Germinal center (tissue), 1 donor: ENCODE data around the gene SFXN3.

ENCODE experiments used
- DNase-seq: peaks from one replicate; pipeline ENCODE4 v3.0.0; 2012; ENCODE audit warnings: mixed read lengths, low spot score

The SFXN3 gene, protein sequence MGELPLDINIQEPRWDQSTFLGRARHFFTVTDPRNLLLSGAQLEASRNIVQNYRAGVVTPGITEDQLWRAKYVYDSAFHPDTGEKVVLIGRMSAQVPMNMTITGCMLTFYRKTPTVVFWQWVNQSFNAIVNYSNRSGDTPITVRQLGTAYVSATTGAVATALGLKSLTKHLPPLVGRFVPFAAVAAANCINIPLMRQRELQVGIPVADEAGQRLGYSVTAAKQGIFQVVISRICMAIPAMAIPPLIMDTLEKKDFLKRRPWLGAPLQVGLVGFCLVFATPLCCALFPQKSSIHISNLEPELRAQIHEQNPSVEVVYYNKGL

DNA sequence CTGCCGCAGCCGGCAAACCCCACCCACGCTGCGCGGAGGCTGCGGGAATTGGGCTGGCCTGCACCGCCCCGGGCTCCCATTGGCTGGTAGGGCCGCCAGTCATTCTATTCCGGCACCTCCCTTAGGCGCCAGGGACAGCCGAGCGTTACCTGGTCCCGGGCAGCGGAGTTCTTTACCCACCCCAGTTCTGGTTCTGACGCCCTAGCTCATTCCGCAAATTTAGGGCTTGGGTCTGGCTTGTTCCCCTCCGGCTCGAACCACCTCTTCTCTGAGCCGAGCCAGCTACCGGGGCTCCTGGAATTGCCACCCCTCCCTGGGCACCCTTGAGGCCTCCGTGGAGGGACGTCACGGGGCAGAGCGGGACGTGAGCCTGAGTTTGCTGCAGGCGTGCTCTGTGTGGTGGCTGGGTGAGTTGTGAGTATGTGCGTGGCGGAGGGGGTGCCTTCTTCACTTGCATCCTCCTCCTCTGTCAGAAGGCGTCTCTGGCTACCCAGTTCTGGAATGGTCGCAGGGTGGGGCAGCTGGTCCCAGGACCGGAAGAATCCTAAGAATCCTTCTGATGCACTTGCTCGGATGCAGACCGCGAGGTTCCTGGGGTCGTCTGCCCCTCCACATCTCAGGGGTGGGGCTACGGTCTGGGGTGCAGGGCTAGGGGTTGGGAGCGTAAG, at the start of gene SFXN3, which contains the start of gene PDZD7:
TSS of gene SFXN3 (plus strand) at position 107 of the 668 bp plus-strand sequence. CDS start 3,461 bp downstream, outside the sequence.
TSS of gene PDZD7 (minus strand) at position 2 of the 668 bp plus-strand sequence. CDS start 910 bp downstream, outside the sequence.
- peak; percentile 98 for DNase-seq

DNA sequence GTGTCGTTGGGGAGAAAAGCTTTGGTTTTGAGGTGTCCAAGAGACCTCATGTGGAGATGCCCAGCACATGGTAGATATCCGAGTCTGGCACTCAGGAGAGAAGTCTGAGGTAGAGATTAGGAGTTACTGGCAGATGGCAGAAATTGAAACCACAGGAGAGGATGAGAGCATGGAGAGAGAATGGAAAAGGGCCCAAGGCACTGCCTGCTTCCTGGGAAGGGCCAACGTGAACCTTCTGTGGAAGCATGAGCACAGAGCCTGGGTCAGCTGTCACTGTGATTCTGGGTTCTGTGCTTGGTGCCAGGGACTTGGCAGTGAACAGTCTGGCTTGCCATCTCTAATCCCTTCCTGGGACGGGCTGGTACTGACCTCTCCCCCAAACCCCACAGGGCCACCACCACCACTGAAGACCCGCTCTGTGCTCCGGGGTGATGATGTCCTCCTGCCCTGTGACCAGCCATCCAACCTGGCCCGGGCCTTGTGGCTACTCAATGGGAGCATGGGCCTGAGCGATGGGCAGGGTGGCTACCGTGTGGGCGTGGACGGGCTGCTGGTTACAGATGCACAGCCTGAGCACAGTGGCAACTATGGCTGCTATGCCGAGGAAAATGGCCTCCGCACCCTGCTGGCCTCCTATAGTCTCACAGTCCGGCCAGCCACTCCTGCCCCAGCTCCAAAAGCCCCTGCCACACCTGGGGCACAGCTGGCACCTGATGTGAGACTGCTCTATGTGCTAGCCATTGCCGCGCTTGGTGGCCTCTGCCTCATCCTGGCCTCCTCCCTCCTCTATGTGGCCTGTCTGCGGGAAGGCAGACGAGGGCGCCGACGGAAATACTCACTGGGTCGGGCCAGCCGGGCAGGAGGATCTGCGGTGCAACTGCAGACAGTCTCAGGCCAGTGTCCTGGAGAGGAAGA, 47.9 kb upstream of the SFXN3 start:
- DNase-seq: no peak

DNA sequence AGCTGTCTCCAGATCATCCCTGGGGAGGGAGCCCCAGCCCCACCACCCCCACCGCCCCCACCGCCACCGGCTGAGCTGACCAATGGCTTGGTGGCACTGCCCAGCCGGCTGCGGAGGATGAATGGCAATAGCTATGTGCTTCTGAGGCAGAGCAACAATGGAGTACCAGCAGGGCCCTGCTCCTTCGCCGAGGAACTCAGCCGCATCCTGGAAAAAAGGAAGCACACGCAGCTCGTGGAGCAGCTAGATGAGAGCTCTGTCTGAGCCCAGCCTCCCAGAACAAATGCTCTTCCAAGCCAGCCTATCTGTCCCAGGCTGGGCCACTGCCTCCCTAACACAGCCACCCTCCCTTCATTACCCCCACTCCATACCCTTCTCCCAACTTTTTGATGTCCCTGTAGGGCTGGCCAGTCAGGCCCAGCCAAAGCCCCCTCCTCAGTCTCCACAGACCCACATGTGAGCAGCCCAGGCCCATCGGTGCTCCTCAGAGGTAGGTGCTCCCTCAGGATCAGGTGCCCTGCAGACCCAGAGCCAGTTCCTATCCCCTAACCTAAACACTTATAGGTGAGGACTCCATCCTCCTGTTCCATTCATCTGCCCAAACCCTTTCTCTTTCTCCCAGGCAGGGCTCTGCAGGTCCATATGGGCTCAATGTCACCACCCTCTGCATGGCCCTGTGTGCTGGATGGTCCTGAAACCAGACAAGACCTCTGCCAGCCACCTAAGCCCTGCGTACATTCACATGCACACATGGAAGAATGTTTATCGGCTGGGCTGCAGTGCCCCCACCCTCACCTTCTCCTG, 47.0 kb upstream of the SFXN3 start:
- DNase-seq: no peak

DNA sequence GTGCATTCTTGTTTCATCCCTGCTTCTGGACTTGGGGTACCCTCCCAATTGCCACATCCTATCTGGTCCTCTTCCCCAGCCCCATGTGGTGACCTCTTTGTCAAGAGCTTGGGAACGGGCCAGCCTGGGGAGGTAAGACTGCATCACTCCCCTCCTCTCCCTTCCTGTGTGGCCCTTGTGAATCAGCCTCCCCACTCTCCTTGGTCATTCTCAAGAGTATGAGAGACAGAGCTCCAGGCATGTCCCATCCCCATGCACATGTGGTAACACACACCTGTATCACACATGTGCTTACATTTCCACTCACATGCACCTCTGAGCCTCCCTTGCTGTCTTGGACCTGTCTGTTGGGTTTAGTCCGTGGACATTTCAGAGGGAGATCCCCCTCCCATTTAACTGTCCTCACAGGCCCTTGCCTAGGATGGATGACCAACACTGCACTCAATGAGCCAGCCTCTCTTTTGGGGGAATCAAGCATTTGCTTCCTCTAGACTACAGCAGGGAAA, 46.3 kb upstream of the SFXN3 start:
- DNase-seq: no peak

DNA sequence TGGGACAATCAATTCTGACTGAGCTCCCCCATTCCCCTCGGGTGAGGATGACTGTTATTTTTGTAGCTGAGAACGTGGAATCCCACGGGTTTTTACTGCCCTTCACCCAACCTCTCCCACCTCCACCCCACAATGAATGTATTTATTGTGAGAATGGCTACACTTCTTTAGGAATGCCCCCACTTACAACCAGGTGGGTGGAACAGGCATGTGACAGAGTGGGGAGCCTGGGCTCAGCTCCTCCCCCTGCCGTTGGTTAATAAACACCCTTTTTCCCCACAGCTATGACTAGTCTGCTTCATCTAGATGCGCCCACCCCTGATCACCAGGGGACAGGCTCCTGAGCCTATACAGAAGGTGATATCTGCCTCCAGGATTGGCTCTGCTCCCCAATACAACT, 45.7 kb upstream of the SFXN3 start:
- DNase-seq: no peak

DNA sequence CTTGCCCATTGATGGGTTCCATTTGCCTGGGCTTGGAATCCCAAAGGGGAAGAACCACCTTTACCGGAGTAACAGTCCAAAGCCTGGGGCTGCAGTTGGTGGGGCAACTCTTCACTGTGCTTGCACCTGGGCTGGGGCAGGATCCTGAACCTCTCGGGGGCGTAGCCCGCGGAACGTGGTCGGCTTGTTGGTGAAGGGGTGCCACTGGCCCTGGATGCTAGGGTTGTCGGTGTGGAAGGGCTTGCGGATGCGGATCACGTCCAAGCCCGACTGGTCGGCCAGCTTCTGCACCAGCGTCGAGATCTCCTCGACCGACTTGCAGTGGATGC, 44.4 kb upstream of the SFXN3 start:
- DNase-seq: no peak

DNA sequence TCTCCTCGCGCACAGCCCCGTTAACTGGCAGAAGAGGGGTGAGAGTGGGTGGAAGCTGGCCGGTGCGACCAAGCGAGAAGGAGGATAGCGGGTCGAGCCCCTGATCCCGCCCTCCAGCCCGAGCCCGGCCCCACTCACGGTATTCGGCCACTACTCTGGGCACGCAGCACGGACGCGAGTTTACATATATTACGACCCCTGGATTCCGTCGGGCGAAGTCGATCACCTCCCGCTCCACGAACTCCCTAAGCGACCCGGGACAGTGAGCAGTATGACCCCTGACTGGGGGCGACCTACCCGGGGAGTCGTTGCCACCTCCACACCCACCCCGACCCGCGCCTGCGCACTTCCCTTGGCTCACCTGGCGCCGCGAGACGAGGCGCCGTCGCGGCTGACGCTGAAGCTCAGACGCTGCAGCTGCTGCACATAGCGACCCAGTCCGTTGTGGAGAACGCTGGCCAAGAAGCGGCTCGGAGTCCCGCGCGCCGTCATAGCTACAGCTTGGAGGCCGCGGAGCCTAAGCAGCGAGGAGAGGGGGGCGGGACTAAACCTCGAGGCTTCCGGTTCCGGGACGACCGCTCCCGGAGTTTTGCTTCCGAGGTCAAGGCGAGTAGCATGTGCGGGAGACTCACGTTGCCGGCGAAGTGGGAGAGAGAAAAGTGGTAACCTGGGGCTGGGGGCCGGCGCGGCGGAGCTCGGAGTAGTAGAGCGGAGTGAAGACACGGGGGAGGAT, 43.9 kb upstream of the SFXN3 start, which contains the start of the genes MRPL43 and TWNK:
TSS of gene MRPL43 (minus strand) at position 546 of the 733 bp plus-strand sequence. CDS start at position 492, 54 bp downstream.
TSS of gene TWNK (plus strand) at position 592 of the 733 bp plus-strand sequence. CDS start 668 bp downstream, outside the sequence.
- DNase-seq: peak; percentile 86

DNA sequence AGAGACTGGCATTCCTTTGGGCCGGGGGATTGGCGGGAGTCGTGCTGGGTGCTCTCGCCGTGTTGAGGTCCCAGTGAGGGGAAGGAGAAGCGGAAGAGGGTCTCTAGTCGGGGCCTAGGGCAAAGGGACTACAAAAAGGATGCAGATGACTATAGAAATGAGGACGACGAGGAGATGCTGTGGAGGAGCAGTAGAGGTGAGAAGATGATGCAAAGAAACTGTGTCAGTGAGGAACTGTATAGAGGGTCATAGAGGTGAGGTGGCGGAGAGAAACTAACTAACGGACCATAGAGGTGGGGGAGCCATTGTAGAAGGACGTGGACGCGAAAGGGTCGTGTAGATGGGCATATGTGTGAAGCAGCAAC, 43.4 kb upstream of the SFXN3 start:
- no peak for DNase-seq

DNA sequence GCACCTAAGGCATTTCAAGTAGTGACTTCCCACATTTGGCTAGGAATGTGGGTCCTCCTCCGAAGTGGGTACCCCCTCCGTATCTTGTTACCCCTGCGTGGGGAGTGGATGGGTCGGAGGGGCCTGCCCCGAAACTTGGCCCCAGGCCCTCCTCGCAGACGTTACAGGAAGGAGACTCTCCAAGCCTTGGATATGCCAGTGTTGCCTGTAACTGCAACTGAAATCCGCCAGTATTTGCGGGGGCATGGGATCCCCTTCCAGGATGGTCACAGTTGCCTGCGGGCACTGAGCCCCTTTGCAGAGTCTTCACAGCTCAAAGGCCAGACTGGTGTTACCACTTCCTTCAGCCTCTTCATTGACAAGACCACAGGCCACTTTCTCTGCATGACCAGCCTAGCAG, 42.9 kb upstream of the SFXN3 start:
- no peak for DNase-seq

DNA sequence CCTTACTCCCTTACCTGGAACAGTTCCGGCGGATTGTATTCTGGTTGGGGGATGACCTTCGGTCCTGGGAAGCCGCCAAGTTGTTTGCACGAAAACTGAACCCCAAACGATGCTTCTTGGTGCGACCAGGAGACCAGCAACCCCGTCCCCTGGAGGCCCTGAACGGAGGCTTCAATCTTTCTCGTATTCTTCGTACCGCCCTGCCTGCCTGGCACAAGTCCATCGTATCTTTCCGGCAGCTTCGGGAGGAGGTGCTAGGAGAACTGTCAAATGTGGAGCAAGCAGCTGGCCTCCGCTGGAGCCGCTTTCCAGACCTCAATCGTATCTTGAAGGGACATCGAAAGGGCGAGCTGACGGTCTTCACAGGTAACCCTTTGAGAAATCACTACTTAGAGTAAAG, 41.9 kb upstream of the SFXN3 start:
- no peak for DNase-seq

DNA sequence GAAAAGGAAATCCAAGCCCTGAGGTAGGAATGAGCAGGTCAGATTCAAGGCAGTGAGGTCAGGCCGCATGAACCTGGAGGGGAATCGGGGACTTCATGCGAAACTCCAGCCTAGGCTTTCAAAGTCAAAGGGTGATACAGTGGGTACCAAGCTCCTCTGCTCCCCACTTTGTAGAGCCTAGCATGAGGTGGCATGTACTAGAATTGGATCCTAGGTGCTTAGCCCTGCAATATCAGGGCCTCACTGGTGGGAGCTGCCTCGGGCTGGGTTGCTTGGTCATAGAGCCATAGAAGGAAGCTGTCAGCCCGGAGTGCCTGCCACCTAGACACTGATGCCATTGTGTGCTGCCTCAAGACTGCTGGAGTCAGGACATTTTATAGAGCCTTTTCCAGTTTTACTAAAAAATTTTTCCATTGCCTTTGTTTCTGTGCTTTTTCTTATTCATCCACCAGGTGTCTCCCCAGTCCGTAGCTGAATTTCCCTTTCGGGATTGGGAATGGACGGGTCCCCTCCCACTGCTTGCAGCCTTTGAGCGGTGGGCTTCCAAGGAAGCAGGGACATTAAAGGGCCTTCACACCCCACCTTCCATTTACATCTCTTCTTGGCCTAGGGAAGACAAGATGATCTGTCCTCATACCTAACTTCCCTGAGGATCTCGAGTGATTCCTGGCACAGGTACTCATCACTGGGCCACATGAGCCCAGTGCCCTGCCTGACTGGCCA, 36.9 kb upstream of the SFXN3 start:
- DNase-seq: no peak

DNA sequence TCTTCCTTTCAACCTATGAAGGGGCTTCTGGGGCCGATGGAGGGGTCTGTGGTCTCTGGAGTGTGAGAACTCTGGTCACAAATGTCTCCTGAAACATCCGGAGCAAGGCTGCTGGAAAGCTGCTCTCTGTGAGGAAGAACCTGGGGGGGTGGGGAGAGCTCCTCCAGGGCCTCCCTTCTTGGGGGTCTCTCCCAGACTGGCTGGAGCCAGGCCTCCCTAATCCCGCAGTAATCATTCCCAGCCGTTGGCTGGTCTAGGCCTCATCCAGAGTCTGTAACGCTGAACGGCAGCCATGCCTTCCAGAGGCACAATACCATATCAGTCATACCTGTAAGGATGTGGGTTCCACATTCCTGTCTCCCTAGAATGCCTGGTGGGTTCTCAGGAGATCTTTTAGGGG, 35.9 kb upstream of the SFXN3 start:
- no peak for DNase-seq

DNA sequence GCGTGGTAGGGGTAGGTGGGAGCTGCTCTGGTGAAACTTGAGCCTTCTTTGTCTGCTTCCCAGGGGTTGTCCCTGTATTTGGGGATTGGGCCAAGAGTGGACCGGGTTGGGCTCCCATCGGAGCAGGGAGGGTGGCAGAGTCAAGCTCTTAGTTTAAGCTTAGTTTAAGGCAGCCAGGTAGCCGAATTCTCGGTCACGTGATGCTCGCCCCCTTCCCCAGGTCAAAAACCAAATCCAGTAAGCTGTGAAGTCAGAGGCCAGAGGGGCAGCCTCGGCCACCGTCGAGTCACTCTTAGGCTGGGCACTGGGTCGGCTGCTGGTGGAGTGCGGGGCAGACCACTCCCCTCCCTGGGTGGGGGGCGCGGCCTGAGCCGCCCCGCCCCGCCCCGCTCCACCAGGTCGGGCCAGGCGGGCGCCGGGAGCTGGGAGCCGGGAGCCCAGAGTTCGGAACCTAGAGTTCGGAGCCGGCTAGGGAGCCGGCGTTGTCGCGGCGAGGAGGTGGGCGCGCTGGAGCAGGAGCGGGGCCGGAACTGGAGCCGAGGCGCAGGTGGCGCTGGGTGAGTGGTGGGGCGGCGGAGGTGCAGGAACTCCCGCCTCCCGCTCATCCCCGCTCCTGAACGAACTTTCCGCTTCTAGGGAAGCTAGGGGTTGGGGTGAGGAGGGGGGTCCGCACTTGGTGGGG, 34.2 kb upstream of the SFXN3 start:
- peak; percentile 73 for DNase-seq

DNA sequence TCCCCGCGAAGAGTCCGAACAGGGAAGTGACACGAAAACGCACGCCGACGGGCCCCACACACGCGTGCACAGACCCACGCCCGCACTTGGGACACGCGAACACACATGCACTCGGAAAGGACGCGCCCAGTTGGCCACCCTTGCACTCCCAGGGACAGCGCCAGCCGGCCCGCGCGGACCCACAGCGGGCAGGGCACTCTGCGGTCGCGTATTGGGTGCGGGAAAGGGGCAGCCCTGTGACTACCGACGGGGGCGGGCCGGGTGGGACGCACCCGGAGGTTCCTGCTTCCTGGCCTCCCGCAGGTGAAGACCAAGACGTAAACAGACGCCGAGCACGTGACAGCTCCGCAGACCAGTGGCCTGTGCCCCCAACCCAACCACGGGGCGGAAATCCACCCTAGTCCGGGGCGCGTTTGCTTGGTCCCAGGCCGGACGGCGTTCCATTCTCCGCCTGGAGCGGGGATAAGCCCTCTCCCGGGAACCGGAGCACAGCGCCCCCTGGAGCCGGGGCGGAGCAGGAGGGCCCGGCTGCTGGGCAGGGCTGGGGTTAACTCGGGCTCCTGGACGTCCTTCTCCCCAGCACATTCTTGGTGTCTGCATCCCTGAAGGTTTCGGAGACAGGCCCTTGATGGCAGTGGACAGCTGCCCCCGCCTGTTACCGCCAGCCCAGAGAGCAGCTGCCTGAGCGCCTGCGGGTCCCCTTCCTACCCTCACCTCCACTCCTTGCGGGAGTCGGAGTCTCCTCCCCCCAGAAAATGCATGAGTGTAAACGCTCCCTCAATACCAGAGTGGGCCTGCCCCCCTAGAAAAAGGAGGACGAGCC, 33.5 kb upstream of the SFXN3 start:
- DNase-seq: peak; percentile 83

DNA sequence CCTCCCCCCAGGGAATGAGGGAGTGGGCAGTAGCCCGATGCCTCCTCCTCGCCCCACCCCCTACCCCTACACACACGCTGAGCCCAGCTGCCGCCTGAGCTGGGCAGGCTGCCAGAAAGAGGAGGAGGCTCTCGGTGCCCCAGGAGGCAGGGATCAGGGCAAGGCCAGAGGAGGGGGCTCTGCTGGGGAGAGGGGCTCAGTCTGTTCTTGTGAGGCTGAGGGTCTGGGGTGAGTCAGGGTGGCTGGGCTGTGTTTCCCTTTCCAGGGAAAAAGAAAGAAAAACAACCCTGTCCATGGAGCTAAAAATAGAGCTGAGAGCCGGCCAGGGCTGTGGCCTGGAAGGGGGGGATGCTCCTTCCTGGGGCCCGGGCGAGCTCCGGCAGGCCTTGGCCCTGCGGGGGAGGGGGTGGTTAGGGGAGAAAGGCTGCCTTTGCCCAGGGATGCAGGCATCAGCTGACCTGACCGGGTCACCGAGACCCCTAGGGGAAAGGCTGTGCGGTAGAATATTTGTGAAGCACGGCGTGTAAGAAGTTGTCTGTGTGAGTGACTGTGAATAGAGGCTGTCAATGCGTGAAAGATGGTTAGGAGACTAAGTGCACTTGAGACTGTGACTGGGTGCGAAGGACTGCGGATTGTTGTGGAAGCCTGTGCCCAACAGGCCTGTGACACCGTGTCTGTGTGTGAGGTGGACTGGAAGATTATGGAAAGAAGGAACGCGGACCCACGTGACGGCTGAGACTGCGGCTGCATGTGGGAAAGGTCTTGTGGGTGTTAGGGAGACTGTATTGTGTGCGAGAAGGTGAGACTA, 32.6 kb upstream of the SFXN3 start:
- peak; percentile 72 for DNase-seq

DNA sequence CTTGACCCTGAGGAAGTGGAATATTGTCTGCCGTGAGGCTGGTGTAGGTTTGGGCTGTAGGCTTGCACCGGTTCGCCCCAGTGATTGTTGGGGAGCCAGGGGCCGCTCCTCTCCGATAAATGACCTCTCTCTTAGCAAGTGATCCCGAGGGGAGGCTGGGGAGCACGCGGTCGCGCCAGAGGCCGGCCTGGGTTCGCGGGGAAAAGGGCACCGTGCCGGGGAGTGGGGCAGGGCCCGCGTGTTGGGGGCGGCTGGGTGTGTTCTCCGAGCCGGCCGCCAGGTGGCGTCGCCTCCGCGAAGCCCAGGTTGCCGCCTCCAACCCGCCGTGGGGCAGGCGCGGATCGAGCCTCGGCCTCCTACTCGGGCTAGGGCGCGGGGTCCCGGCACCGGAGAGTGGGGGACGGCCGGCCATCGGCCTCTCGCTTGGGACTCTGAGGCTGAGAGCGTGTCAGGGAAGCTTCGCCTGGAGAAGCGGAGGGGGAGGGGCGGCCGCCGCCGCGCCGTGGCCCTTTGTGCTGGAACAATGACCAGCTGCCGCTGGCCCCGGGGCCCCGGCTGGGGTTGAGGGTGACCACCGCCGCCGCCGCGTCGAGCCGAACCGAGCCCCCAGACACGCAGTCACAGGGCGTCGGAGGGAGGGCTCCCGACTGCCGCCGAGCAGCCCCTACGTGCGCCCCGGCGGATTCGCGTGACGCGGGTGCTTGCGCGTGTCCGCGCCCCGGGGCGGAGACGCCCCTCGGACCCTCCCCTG, 31.9 kb upstream of the SFXN3 start:
- DNase-seq: peak; percentile 89

DNA sequence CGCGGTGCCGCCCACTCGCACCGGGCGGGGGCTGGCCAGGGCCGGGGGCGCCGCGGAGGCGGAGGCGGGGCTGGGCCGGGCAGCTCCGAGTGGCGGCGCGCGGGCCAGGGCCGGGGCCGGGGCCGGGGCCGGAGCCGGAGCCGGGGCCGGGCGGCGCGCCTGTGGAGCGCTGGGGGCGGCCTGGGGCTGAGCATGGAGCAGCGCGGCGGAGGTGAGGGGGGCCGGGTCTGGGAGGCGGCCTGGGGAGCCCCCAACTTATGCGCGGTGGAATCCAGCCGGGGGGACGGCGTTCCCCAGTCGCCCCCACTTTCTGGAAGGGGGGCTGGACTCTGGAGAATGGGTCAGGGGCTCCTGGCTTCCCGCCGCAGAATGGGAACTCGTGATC, 31.3 kb upstream of the SFXN3 start, which contains the start of gene LZTS2:
TSS of gene LZTS2 (plus strand) at position 67 of the 385 bp plus-strand sequence. CDS start 2,731 bp downstream, outside the sequence.
- peak; percentile 41 for DNase-seq
